HG03571 (cell line): Measurements from ENCODE around the gene HCFC1.
A peak's percentile ranks its signal among the peaks of the same experiment; 100 is the strongest.

Experiments
- ATAC-seq: cut with Tn5 transposase; IDR thresholded peaks from one replicate; pipeline ENCODE4 v1.9.1; 2021; ENCODE audit not compliant: unreplicated experiment

Gene HCFC1

DNA sequence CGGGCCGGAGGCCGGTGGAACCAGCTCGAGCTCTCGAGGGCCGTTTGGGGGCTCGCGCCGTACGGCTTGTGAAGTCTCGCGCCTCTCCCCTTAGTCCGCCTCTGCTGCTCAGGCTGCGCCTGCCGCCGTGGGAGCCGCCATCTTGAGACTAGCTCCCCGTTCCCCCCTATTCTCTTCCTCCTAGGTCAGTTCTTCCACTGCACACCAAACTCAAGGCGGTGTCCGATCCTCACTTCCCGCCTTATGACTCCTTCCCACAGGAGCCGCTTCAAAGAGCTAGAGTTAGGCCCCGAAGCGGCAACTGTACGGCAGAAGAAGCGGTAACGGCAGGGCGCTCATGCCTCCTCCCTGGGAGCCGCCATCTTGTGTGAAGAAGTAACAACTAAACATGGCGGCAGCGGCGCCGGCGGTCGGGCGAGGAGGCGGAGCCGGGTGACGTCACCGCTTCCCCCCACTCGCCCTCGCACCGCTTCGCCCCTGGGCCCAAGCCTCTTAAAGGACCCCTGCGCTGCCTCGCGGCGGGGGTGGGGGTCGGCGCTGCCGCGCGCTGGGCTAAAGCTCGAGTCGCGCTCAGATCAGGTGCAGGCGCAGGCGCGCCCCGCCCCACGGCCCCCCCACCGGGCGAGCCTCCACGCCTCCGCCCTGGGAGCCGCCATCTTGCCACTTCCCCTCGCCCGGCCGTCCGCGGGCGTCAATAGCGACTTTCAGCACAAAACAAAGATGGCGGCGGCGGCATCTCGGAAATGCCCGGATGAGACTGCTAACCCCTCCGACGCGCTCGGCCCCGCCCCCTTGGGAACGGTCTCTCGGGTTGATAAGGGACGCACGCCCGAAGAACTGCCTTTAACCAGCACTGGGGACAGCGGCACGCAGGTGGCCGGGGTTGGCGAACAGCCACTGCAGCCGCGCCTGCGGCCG is at the start of gene HCFC1:
TSS of gene HCFC1 (minus strand) at position 369 of the 918 bp plus-strand sequence. CDS start 978 bp downstream, outside the sequence.
- peak; percentile 40 for ATAC-seq

DNA sequence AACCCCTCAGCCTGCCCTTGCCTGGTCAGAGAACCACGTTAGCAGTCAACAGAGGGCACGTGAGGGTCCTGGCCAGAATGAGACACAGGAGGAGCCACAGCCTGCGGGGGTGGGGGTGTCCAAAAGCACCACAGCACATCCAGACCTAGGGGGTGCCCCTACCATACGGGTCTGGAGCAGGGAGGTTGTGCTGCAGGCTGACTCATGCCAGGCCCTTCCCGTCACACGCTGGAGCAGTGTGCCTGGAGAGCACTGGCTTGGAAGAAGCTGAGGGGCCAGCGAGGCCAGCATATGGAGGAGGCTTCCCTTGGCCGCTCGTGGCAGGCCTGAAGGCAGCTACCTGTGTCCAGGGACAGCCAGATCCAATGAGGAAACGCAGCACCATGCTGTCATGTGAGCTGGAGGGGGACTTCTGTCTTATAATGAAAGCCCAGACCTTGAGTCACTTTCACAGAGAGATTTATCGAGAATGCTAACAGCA is 49.6 kb upstream of the HCFC1 start:
- ATAC-seq: no peak

DNA sequence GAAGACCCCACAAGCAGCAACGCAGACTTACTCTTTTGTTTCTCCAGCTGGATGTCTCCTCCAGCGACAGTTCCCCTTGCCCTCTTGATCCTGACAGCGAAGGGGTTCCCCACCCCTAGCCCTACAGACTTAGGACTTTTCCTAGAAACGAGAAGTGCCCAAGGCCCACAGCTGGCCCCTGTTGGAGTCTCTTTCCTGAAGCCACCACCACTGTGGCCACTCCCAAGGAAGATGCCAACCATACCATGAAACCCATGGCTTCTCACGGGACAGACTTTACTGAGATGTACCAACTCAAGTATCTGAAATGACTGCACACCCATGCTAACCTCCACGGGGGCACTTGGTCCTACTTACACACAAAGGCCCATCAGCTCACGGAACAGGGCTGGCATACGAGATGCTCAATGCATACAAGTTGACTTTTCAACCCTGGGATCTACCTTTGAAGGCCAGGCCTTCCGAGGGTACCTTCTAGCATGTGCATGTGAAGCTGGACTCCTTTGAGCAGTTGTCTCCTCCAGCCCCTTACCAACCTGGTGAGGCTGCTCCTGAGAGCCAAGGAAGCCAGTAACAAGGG is 49.0 kb upstream of the HCFC1 start:
- ATAC-seq: no peak

DNA sequence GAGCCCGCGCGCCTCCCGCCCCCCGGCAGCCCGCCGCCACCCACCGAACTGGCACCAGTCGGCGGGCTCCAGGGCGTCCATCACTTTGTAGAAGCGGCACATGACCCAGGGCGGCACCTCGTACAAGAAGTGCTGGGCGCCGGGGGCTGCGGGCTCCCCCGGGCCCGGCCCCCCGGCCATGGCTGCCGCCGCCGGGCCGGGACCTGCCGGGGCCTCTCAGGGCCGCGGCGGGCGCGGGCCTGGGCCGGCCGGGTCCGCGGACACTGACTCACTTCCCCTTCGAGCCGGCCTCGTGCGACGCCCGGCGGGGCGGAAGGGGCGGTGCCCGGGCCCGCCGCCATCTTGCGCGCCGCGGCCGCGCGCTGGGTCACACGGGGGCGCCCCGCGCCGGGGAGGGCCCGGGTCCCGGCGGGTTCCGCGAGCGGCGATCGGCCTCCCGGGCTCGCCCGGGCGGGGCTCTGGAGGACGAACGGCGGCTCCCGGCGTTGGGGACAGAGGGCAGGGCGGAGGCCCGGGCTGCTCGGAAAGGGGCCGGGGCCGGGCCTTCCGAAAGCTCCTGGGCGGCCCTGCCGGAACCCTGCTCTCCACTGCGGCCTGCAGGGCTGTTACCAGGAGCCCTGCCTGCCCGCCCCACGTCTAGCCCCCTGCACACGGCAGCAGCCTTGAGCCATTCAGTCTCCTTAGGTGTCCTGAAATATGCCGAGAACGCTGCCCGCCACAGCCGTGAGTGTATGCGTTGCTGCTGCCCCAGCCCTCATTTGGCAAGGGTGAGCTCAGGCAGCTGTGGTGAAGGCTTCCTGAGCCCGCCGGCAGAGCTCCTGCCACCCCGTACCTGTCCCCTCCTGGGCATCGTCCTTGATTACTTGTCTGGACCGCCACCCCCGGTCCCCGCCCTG is 48.3 kb upstream of the HCFC1 start, which contains the start of gene IRAK1:
TSS of gene IRAK1 (minus strand) at position 270 of the 896 bp plus-strand sequence. CDS start at position 180, 90 bp downstream.
- ATAC-seq: peak; percentile 56

DNA sequence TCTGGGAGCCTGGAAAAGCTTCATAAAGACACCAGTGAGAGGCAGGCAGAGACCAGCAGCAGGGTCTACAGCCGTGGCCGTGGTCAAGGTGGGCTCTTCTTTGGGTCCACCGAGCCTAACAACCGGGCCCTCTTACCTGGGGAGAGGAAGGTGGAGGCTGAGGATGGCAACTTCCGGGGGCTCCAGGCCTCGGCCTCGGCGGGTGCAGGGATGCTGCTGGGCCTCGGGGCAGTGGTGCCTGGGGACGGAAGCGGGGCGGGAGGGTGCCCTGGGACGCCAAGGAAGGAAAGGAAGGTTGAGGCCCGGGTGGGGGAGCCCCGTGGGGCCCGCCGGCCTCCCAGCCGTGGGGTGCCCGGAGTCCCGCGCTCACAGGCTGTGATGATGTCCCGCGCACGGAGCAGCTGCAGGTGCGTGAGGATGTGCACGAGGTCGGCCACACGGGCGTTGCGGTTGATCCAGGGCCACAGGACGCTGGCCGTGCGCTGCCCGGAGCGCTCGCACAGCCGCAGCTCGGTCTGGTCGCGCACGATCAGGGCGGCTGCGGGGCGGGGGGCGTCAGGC is 47.5 kb upstream of the HCFC1 start:
- no peak for ATAC-seq

DNA sequence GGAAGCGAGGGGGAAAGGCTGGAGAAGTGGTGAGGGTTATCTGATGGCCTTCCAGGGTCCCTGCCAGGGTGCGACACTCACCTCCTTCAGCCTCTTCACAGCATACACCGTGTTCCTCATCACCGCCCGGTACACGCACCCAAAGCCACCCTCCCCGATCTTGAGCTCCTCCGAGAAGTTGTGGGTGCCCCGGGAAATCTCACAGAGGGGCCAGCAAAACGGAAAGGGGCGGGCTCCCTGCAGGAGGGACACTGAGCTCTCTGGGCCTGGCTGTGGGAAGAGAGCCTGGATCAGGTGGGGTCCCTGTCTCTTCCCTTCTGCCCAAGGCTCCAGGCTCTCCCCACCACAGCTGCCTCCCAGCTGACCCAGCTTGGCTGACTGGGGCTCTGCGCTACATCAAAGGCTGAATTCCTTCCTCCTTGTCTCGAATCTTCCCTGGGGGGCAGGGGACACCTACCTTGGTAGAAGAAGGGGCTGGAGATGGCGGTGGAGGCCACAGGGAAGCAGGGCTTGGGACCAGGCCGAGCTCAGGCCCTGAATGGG is 47.0 kb upstream of the HCFC1 start:
- ATAC-seq: no peak

DNA sequence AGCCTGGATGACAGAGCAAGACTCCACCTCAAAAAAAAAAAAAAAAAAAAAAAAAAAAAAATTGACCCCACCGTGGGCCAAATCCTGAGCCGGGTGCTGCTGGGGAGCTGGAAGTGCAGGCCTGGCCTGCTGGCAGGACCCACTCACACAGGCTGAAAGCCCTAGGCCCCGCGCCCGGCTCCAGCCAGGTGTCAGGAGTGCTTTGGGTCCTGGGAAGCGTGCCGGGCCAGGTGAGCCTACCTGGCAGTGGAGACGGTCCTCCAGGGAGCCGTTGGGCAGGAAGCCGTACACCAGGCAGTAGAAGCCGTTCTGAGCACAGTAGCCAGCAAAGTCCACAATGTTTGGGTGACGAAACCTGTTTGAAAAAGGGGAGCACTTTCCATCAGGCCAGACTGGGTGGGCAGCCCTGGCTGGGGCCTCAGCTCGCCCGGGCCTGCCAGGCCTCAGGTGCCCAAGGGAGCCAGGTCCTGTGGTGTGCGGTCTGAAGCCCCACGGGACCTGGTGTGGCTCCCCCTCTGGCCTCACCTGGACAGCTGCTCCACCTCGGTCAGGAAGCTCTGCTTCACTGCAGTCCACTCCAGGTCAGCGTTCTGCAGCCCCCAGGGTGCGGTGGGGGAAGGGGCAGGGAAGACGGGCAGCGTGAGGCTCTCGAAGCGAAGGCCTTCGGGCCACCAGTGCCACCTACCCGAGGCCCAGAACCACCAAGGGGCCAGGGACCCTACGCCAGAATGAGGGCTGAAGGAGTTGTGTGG is 46.3 kb upstream of the HCFC1 start:
- no peak for ATAC-seq

DNA sequence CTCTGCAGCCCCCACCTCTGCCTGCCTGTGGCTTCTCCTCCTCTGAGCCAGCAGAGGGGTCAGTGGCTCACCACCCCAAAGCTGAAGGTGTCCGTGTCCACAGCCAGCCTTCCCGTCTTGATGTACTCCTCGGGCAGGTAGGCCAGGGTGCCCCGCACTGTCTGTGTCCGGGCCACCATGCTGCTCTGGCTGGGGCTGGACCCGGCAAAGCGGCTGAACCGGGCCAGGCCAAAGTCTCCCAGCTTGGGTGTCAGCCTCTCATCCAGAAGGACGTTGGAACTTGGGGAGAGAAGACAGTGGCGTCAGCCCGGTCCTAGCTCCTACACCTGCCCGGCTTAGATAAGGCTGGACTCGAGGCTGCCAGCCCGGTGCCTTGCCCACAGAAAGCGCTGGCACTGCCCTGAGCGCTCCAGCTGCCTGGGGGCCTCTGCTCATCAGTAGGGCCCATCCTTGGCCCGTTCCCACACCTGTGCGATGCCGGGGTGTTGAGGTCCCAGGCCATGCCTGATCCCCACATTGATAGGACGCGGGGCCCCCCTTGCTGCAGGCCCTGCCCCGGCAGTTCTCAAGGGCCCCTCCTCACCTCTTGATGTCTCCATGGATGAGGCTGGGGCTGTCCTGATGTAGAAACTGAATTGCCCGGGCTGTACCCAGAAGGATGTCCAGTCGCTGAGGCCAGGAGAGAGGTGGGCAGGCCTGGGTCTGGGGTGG is 44.9 kb upstream of the HCFC1 start:
- ATAC-seq: no peak

DNA sequence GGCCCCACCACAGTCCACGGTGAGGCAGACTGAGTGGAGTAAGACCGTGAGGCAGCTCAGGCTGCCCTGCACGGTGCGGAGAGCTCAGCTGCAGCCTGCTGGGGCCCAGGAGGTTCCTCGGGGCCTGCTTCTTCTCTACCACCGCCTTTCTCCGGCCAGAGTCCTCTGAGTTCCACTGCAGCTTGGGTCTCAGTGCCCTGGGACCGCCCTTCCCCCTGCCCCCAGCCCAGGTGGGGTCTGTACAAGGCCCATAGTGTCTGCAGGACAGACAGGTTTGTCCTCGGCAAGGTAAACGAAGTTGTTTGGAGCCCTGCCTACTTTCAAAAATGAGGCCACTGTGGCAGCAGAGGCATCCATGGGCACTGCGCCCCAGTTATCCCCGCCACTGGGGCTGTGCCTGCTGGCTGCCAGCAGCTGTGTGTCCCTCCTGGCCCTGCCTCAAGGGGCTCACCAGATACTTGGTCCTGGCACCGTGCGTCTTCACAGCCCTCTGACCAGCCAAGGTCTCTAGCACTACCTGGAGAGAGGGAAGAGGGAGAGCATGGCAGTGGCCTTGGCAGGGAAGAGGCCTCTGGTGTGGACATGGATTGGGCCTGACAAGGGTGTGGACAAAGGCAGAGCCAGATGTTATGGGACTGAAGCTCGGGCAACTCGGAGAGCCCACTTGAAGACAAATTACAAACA is 44.1 kb upstream of the HCFC1 start:
- no peak for ATAC-seq

DNA sequence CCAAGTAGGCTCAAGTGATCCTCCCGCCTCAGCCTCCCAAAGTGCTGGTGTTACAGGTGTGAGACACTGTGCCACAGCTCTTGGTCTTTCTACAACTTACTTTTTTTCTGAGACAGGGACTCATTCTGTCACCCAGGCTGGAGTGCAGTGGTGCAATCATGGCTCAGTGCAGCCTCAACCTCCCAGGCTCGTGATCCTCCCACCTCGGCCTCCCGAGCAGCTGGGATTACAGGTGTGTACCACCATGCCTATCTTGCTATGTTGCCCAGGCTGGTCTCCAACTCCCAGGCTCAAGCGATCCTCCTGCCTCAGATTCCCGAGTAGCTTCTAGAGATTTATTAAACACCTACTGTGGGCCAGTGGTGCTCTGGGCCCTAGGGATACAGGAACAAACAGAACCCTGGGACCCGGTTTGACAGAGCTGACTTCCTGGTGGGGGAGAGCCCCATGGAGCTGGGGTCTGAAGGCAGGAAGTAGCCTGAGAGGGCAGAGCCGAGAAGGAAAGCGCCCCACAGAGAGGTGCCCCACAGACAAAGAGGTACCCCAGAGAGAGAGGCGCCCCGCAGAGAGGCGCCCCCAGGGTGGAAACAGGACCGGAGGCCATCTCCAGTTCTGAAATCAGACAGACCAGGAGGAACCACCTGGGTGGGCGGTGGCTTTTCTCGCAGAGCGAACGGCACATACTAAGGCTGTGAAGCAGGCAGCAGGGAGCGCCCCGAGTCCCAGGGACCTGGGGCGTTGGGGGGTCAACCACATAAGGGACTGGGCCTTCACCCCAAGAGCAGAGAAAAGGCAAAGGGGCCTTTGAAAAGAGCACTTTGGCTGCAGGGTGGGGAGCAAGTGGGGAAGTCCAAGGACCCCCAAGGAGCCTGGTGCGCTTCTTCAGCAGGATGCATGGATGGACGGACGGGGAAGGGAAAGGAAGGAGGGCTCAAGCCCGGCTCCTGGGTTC is 43.1 kb upstream of the HCFC1 start:
- ATAC-seq: no peak

DNA sequence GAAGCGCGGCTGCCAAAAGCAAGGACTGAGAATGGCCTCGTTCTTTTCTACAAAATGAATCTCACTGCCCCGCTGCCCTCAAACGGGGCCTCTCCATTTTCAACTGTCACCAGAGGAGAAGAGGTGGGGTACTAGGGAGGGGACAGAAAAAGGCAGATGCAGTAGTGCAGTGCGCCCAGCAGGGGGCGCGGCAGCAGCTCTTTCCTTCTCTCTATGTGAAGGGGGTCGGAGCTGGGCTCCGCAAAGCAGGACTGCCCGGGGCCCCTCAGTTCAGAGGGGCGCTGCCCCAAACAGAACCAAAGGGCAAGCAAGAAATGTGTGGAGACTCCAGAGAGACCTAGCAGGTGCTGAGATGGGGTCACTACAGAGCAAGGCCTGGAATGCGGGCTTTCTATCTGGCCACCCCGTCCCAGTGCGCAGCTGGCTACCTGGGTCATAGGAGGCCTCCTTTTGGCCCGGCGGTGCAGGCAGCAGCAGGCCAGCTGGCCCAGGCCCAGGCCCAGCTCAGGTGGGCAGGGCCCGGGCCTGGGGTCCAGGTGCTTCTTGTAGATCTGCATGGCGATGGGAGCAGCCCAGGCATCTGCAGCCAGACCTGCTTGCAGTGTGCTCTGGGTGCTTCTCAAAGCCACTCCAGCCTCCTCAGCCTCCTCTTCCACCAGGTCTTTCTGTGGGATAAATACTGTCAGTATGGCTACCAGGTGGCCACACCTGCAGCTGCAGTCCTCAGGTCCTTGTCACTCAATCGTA is 42.2 kb upstream of the HCFC1 start:
- ATAC-seq: no peak

DNA sequence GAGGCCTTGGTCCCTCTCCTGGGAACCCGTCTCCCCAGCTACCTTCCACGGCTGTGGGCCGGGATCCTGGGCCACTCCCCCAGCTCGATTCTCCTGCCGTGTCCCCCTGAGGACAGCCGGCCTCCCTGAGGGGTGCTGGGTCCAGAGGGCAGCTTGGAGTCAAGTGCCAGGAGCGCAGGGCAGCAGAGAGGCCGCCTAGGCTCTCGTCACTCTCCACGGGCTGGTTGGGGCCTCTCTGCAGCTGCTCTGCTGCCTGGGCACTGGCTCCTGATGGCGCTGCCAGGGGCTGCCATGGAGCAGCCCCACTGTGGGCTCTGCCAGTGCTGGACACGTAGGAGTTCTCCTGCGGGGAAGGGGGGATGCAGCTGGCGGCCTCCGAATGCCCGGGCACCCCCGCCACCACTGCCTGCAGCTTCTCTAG is 41.4 kb upstream of the HCFC1 start:
- no peak for ATAC-seq

DNA sequence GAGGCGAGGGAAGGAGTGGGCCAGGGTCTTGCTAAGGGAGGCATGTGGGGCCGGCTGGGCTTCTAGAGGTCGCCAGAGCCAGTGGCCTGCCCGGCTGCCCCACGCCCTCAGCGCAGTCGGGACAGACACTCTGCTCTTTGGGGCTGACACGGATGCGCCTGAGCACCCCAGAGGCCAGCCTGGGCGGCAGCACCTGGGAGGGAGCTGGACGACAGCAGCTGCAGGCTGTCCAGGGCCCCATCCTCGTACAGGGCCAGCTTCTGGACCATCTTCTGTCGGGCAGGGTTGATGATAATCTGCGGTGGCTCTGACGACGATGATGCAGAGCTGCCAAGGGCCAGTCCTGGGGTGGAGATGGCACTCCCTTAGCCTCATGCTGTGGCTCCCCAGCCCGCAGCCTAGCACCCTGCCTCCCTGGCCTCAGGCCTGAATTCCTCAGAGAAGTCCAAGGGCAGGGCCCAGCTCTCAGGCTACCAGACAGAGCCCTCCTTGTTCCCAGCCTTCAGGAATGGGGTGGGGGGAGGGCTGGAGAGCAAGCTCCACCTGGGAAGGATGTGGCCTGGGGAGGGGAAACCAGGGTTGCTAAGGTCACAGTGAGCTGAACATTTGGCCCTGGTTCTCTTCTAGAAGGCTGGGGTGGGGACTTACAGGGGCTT is 40.8 kb upstream of the HCFC1 start:
- no peak for ATAC-seq

DNA sequence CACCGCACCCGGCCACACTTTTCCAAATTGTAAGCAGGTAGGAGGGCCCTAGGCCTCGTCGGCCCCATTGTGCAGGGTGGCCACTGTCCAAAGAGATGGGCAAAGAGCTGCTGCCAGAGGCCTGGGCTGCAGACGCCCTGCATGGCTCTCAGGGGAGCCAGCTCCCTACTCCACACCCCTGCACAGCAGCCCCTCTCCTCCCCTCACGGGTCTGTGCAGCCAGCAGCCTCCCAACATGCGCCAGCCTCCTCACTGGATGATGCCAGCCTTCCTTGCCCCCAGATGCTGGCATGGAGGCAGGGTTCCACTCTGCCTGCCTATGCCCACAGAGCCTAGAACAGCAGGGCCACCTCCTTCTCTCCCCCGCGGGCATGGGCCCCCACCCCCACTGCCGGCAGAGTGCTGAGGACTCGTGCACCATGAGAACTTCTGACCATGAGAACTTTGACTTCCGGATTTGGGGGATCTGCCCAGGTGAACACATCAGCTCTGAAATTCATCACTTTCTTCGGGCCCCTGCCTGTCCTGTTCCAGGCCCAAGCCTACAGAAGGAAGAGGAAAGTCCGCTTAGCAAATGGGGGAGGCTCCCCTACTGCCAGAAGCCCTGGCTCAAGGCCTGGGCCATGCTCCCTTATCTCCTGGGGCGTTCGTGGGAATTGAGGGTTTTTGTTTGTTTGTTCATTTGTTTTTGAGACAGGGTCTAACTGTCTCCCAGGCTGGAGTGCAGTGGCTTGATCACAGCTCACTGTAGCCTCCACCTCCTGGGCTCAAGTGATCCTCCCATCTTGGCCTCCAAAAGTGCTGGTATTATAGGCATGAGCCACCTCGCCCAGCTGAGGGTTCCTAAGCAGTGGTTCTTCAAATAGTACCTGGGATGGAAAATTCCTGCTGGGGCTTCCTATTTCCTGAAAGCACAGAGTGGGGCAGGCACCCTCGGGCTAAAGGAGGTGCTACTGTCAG is 40.0 kb upstream of the HCFC1 start:
- ATAC-seq: no peak
